GM06990 (cell line): ENCODE results near the gene SLC25A25.

Experiments used
- DNase-seq: peaks from one replicate; pipeline ENCODE4 v3.0.0-alpha.2; 2011; ENCODE audit not compliant: insufficient read length; ENCODE audit errors: extremely low read depth
- H3K27me3 ChIP-seq: replicated peaks from 2 replicates; pipeline ENCODE4 v1.6.0; 2011; ENCODE audit warnings: low read length; ENCODE audit not compliant: control insufficient read depth, insufficient read depth
- H3K36me3 ChIP-seq: 2 replicates; pipeline ENCODE4 v1.5.1; 2011; ENCODE audit warnings: low read length; ENCODE audit not compliant: control insufficient read depth, insufficient read depth
- H3K4me3 ChIP-seq: replicated peaks from 2 replicates; pipeline ENCODE4 v1.5.1; 2011; ENCODE audit warnings: low read depth, mild to moderate bottlenecking, control low read depth, low read length
- TF ChIP-seq, protein P1 (sequence below): IDR thresholded peaks from 2 replicates; pipeline ENCODE4 v1.5.1; 2011; ENCODE audit warnings: low read length, control low read depth, mild to moderate bottlenecking, inconsistent platforms; ENCODE audit not compliant: insufficient read depth, poor library complexity, severe bottlenecking

SLC25A25 gene

GRCh38 chr9:128124451-128124850 lies 56.4 kb downstream of the SLC25A25 start:
- TF ChIP-seq, protein P1, sequence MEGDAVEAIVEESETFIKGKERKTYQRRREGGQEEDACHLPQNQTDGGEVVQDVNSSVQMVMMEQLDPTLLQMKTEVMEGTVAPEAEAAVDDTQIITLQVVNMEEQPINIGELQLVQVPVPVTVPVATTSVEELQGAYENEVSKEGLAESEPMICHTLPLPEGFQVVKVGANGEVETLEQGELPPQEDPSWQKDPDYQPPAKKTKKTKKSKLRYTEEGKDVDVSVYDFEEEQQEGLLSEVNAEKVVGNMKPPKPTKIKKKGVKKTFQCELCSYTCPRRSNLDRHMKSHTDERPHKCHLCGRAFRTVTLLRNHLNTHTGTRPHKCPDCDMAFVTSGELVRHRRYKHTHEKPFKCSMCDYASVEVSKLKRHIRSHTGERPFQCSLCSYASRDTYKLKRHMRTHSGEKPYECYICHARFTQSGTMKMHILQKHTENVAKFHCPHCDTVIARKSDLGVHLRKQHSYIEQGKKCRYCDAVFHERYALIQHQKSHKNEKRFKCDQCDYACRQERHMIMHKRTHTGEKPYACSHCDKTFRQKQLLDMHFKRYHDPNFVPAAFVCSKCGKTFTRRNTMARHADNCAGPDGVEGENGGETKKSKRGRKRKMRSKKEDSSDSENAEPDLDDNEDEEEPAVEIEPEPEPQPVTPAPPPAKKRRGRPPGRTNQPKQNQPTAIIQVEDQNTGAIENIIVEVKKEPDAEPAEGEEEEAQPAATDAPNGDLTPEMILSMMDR = no peak
- no peak for DNase-seq
- Histone ChIP-seq H3K4me3 (no peak overlapping the region), H3K27me3 (no peaks in the 10 kb centered on the region), H3K36me3 (peaks cover 18% of the 10 kb centered on the region)

- Histone ChIP-seq H3K36me3 (peaks cover 18% of the 10 kb centered on the region), H3K27me3 (no peaks in the 10 kb centered on the region), H3K4me3 (peak overlapping the region; percentile 91)
- TF ChIP-seq, protein P1 = peak; percentile 90
- no peak for DNase-seq
These were observed 57.0 kb downstream of the SLC25A25 start for GRCh38 chr9:128124873-128125579.

DNA sequence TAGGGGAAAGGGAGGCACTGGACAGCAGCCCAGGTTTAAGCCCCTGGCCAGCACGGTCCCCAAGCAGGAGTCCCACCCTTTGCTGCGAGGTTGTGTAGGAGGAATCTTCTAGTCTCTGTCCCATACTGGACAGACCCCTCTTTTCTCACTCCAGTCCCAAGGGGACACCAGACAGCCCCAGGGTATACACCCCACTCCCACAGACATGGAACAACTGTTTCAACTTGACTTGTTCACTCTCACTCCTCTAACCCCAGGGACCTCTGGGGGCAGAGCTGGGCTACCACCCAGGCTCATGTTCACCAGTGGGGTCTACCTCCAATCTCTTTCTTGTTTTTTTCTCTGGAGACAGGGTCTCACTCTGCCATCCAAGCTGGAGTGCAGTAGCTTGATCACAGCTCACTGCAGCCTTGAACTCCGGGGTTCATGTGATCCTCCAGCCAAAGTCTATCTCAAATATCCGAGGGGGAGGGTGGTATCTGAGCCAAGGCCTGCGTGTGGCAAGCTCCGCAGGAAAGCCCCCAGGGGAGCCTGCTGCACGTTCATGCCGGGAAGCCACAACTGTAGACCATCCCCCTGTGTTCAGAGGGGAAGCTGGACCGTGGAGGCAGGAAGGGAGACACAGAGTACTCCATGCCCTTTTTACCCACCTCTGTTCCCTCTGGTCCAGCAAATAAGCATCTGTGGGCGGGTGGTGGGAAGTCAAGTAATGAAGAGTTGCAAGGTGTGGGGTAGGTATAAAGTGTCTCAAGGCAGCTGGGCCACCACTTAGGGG lies 57.7 kb downstream of the SLC25A25 start:
- Histone ChIP-seq H3K36me3 (peaks cover 16% of the 10 kb centered on the region), H3K27me3 (no peaks in the 10 kb centered on the region), H3K4me3 (peak overlapping the region; percentile 91)
- no peak for DNase-seq
- TF ChIP-seq, protein P1 = no peak

DNA sequence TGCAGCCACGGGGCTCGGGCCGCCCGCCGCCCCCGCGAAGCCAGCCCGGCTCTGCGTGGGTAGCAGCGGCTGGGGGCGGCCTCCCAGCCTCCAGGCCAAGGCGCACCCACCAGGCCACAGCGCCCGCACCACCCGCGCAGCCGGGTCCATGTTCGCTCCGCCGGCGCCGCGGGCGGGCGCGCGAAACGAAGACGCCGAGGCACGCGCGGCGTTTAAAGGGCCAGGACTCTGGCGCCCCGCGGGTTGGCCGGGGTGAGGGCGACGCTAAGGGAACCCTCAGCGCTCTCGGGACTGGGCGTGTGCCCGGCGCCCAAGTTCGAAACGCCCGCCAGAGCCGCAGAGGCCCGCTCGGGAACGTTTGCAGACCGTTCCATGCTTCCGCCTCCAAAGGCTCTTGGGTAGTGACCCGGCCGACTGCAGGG lies 59.5 kb downstream of the SLC25A25 start, which contains the start of gene PTGES2:
PTGES2 (minus strand) TSS at position 162 of the 422 bp plus-strand sequence; CDS start at position 150, 12 bp downstream.
- H3K27me3 ChIP-seq = no peaks in the 10 kb centered on the region; the same call in 1 of the 2 replicates

DNA sequence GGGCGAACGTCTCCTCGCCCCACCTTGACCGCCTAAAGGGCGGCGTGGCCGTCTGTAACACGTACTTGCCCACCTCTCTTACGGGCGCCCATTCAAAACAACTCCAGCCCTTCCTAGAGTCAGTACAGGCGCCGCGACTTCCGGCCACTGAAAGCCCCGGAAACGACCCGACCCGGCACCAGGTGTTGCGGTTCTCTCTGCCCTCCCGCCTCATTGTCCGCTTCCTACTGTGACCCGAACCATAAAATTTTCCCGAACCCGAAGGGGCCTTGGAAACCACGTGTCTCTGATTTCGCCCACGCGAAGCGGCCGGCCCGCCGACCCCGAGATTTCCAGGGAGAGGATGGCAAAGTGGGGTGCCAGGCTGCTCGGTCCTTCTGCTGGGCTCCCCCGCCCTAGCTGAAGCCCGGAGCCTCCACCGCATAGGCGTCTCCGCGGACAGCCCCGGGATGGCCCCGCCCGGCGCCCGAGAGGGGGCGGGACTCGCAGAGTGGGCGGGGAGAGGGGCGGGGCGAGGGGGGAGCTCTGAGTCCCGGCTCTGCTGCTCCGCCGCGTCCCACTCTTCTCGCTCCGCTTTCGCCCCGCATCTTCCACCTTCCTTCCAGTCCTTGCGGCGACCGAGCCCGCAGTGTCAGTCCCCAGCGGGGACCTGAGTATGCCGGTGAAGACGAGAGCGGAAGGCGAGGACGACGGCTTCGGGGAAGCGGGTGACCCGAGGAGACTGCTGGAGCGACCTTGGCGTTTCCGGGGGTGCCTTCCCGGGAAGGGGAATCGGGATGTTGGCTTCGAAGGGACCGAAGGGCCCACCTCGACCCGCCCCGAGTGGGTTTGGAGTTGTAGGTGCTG lies 60.2 kb downstream of the SLC25A25 start:
- no peaks in the 10 kb centered on the region; the same call in 1 of the 2 replicates for H3K27me3 ChIP-seq
- peaks cover 3% of the 10 kb centered on the region for H3K36me3 ChIP-seq
- peak; percentile 92 for DNase-seq
- H3K4me3 ChIP-seq = peak overlapping the region; percentile 91
- TF ChIP-seq, protein P1 = no peak

More for the DNA sequence above, 59.5 kb downstream of the SLC25A25 start, which contains the start of gene PTGES2:
- peak; percentile 95 for DNase-seq
- TF ChIP-seq, protein P1 = no peak
- Histone ChIP-seq H3K36me3 (peaks cover 7% of the 10 kb centered on the region), H3K4me3 (peak within 1 kb of the TSS; percentile 91)
